ENCODE results near the gene NLK. TPM values are rescaled to one million over a fixed set of nuclear protein-coding genes. Genes with fewer than 3 reads are reported as not detected.

The NLK gene
- total and polyA plus RNA-seq, 7 donors, result 9.3 to 17.1 (median 15.0) TPM

- Histone ChIP-seq H3K4me1 (peaks cover 0 to 58% (median 31%) of the 10 kb centered on the region in 4 donors), H3K27ac (no peak overlapping the region), H3K36me3 (no peaks in the 10 kb centered on the region), H3K9me3 (no peaks in the 10 kb centered on the region), H3K4me3 (no peak overlapping the region), H3K27me3 (no peaks in the 10 kb centered on the region)
- DNase-seq, result no peak
- WGBS, 2 donors, result 84 to 86% methylated on average over 3 of the region's 3 CpGs
- intact Hi-C loops (cut with DNase I), result no loop called here
- TF ChIP-seq CTCF (IDR thresholded peaks at IDR 0.05), result no peak
- no peak for TF ChIP-seq EP300 (IDR thresholded peaks at IDR 0.05)
- TF ChIP-seq POLR2AphosphoS5 (IDR thresholded peaks at IDR 0.05), result no peak
- no peak for TF ChIP-seq POLR2A (IDR thresholded peaks at IDR 0.05)
Observed at GRCh38 chr17:28045304-28045703, 2.8 kb downstream of the NLK start.

GRCh38 chr17:28046034-28046825 is 3.8 kb downstream of the NLK start:
- no peak for DNase-seq
- TF ChIP-seq POLR2A (IDR thresholded peaks at IDR 0.05), result no peak
- no peak for TF ChIP-seq CTCF (IDR thresholded peaks at IDR 0.05)
- TF ChIP-seq POLR2AphosphoS5 (IDR thresholded peaks at IDR 0.05), result no peak
- TF ChIP-seq EP300 (IDR thresholded peaks at IDR 0.05), result no peak
- intact Hi-C loops (cut with DNase I), result no loop called here
- Histone ChIP-seq H3K27me3 (no peaks in the 10 kb centered on the region), H3K36me3 (no peaks in the 10 kb centered on the region), H3K4me1 (peaks cover 0 to 58% (median 28%) of the 10 kb centered on the region in 4 donors), H3K27ac (no peak overlapping the region), H3K9me3 (no peaks in the 10 kb centered on the region), H3K4me3 (no peak overlapping the region)
- 48 to 92% methylated on average over 3 of the region's 3 CpGs for WGBS, 2 donors

- 44 to 64% methylated on average over 4 of the region's 4 CpGs for WGBS, 2 donors
- Histone ChIP-seq H3K4me1 (peaks cover 0 to 65% (median 28%) of the 10 kb centered on the region in 4 donors), H3K27ac (no peak overlapping the region), H3K9me3 (no peaks in the 10 kb centered on the region), H3K27me3 (no peaks in the 10 kb centered on the region), H3K36me3 (no peaks in the 10 kb centered on the region), H3K4me3 (no peak overlapping the region)
- TF ChIP-seq CTCF (IDR thresholded peaks at IDR 0.05) (no peak), POLR2AphosphoS5 (IDR thresholded peaks at IDR 0.05) (no peak), POLR2A (IDR thresholded peaks at IDR 0.05) (no peak), EP300 (IDR thresholded peaks at IDR 0.05) (no peak)
- DNase-seq, result no peak
- intact Hi-C loops (cut with DNase I), result no loop called here
Observed at GRCh38 chr17:28047806-28048205, 5.3 kb downstream of the NLK start.

GRCh38 chr17:28049071-28049470 is 6.6 kb downstream of the NLK start:
- Histone ChIP-seq H3K9me3 (no peaks in the 10 kb centered on the region), H3K27me3 (no peaks in the 10 kb centered on the region), H3K27ac (no peak overlapping the region), H3K4me1 (peaks cover 0 to 65% (median 25%) of the 10 kb centered on the region in 4 donors), H3K4me3 (no peak overlapping the region), H3K36me3 (no peaks in the 10 kb centered on the region)
- intact Hi-C loops (cut with DNase I), result no loop called here
- no peak for DNase-seq
- TF ChIP-seq CTCF (IDR thresholded peaks at IDR 0.05) (no peak), EP300 (IDR thresholded peaks at IDR 0.05) (no peak), POLR2A (IDR thresholded peaks at IDR 0.05) (no peak), POLR2AphosphoS5 (IDR thresholded peaks at IDR 0.05) (no peak)
- WGBS, 2 donors, result 89 to 95% methylated on average over 1 of the region's 1 CpG

All from sigmoid colon (tissue), 7 donors.